T-cell (primary cell): ENCODE measurements around the gene TNKS1BP1. TPM values are rescaled to one million over a fixed set of nuclear protein-coding genes. Genes with fewer than 3 reads are reported as not detected.

Experiments used
- ATAC-seq, 4 experiments: fragments of 200-7000 bp in 3 of 4; fragments of 150-1000 bp in 1 of 4; cut with Tn5 transposase; replicated peaks in 1 of 4; 1 replicate in 3 of 4; 2 replicates in 1 of 4; pipeline ENCODE4 v1.10.0; 2021; ENCODE audit warnings: moderate library complexity in 3 of 4, mild to moderate bottlenecking in 2 of 4, moderate number of reproducible peaks in 1 of 4
- CTCF ChIA-PET, 2 donors: fragments of 300-600 bp; sonication (Branson Sonifier 250); formaldehyde crosslinking; loops; one replicate each; lab custom pipeline; 2022; ENCODE audit warnings: antibody characterized with exemption in 2 of 2; lab: Charles Lee
- POLR2A ChIA-PET, 2 donors: fragments of 300-600 bp; sonication (Branson Sonifier 250); formaldehyde crosslinking; loops; one replicate each; lab custom pipeline; 2022; ENCODE audit warnings: antibody characterized with exemption in 2 of 2; lab: Charles Lee
- DNase-seq, 35 experiments: peaks; one replicate each; pipeline versions ENCODE4 v3.0.0 to v3.0.0-alpha.2; 2013 to 2023
- H3K27ac ChIP-seq: one replicate; pipeline ENCODE4 v1.5.1; 2013; ENCODE audit warnings: low read length
- H3K27me3 ChIP-seq, 2 experiments: replicated peaks in 1 of 2; 1 replicate in 1 of 2; 2 replicates in 1 of 2; pipeline versions ENCODE4 v1.6.1 to v1.7.0; 2013; ENCODE audit warnings: low read length in 1 of 2, mixed read lengths in 1 of 2; ENCODE audit not compliant: control insufficient read depth in 2 of 2, insufficient read depth in 2 of 2; ENCODE audit errors: extremely low read depth in 1 of 2
- H3K36me3 ChIP-seq, 2 donors: 1 replicate in 1 of 2; 2 replicates in 1 of 2; pipeline versions ENCODE4 v1.6.1 to v1.7.0; 2013; ENCODE audit warnings: low read length in 1 of 2; ENCODE audit not compliant: control insufficient read depth in 2 of 2, insufficient read depth in 1 of 2; ENCODE audit errors: extremely low read depth in 1 of 2
- H3K4me1 ChIP-seq, 2 experiments: 1 replicate in 1 of 2; 2 replicates in 1 of 2; pipeline versions ENCODE4 v1.6.1 to v1.7.0; 2013; ENCODE audit warnings: low read length in 2 of 2, mixed read lengths in 1 of 2; ENCODE audit not compliant: insufficient read depth in 2 of 2, control insufficient read depth in 1 of 2; ENCODE audit errors: extremely low read depth in 1 of 2
- H3K4me3 ChIP-seq, 2 donors: 1 replicate in 1 of 2; 2 replicates in 1 of 2; pipeline versions ENCODE4 v1.5.1 to v1.7.0; 2013; ENCODE audit warnings: mild to moderate bottlenecking in 2 of 2, low read length in 1 of 2, moderate library complexity in 1 of 2; ENCODE audit not compliant: control insufficient read depth in 1 of 2; ENCODE audit errors: extremely low read depth in 1 of 2
- H3K9me3 ChIP-seq: 2 replicates; pipeline ENCODE4 v1.7.0; 2013
- H3K27ac Mint-ChIP-seq, 2 donors: one replicate each; pipeline ENCODE4 v1.8.0; 2020 to 2021; ENCODE audit warnings: mild to moderate bottlenecking in 2 of 2, mixed read lengths in 2 of 2
- H3K27me3 Mint-ChIP-seq, 2 donors: one replicate each; pipeline ENCODE4 v1.8.0; 2021 to 2022; ENCODE audit warnings: mixed read lengths in 2 of 2
- H3K36me3 Mint-ChIP-seq: one replicate; pipeline ENCODE4 v1.8.0; 2021; ENCODE audit warnings: mixed read lengths
- H3K4me1 Mint-ChIP-seq, 3 donors: one replicate each; pipeline ENCODE4 v1.8.0; 2020 to 2022; ENCODE audit warnings: mixed read lengths in 3 of 3, mild to moderate bottlenecking in 1 of 3
- H3K4me3 Mint-ChIP-seq, 3 donors: one replicate each; pipeline ENCODE4 v1.8.0; 2020 to 2022; ENCODE audit warnings: mild to moderate bottlenecking in 3 of 3, mixed read lengths in 3 of 3, moderate library complexity in 3 of 3
- H3K9me3 Mint-ChIP-seq, 3 donors: one replicate each; pipeline ENCODE4 v1.8.0; 2020 to 2022; ENCODE audit warnings: mixed read lengths in 3 of 3
- WGBS: methylation state at CpG from one replicate; pipeline ENCODE4 v1.1.5; 2013; ENCODE audit warnings: missing lambda C conversion rate; ENCODE audit not compliant: insufficient coverage; 5-methylcytosine and 5-hydroxymethylcytosine counted together
- total RNA-seq, 35 experiments: library from RNA in 6 of 35; stranded (reverse) in 6 of 35; fragments of 120-200 nt in 1 of 35; gene quantifications; one replicate each; pipeline versions ENCODE4 v1.2.1 to v1.2.4 and lab custom pipeline; 2013 to 2026

Gene TNKS1BP1
- total RNA-seq, 5 donors from 2014 or later (not counting 1 experiment from before 2014, with no cell fraction given), result 13.9 to 22.9 (median 18.9) TPM

DNA sequence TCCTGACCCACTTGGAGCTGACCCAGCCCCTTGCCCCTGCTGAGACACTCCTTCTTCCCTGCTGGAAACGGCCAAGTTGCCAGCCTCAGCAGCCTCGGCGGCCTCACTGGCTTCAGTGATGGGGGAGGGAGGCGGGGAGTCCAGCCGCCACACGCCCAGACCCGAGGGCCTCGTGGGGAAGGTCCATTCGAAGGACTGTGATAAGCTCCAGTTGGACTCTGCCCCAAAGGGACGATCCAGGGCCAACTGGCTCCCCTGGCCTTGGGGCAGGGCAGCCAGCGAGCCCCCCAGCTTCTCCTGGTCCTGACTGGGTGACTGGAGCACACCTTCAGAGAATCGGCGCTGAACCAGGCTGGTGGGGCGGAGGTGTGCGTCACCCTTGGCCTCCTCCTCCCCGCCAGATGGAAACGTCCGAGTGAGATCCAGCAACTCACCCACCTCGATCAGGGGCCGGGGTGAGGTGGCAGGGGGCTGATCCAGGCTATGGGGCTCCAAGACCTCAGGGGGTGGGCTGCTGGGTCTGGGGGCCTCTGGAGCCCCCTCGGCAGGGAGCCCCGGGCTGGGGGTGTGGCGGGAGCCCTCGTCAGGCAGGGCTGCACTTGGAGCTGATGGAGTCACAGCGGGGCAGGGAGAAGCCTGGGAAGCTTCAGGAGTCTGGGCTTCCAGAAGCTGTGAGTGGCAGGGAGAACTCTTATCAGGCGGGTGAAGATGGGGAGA, 11.5 kb downstream of the TNKS1BP1 start:
- Mint-ChIP-seq H3K4me1 (peaks cover 6 to 14% (median 14%) of the 10 kb centered on the region in 3 donors), H3K27ac (no peak overlapping the region), H3K27me3 (no peaks in the 10 kb centered on the region), H3K9me3 (no peaks in the 10 kb centered on the region), H3K4me3 (no peak overlapping the region), H3K36me3 (peaks cover 7% of the 10 kb centered on the region)
- peaks cover 3 to 4% of the 10 kb centered on the region in 2 donors for H3K36me3 ChIP-seq
- H3K27ac ChIP-seq, result no peak overlapping the region
- H3K4me3 ChIP-seq, result no peak overlapping the region
- ChIA-PET POLR2A (no interaction called here), CTCF (no interaction called here)
- no peaks in the 10 kb centered on the region for H3K9me3 ChIP-seq
- H3K27me3 ChIP-seq, result peaks cover 0 to 3% of the 10 kb centered on the region in 2 experiments
- ATAC-seq, result no peak
- peaks cover 0 to 24% of the 10 kb centered on the region in 2 experiments for H3K4me1 ChIP-seq
- 91% methylated on average over 21 of the region's 26 CpGs for WGBS
- DNase-seq, result no peak

DNA sequence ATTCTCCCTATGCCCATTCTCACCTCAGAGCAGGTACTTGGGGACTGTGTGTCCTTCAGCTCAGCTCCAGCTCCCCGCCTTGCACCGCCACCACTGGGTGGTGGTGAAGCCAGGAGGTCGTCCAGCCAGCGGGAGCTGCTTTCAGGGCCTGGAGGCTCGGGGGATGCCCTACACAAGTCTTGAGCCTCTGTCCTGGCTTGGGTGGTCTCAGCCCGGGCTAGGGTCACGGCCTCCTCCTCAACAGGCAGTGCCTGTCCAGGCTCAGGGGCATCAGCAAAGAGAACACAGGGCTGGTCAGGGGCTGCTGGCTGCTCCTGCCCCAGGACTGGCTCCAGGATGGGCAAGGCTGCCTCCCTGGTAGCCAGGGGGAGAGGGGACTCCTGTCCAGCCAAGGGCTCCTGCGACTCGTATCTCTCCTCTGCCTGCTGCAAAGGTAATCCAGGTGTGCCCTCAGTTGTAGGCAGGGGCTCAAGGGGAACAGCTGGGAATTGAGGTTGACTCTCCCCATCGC, 12.2 kb downstream of the TNKS1BP1 start:
- Mint-ChIP-seq H3K27ac (no peak overlapping the region), H3K4me3 (peak overlapping the region in 1 of 3 donors; percentile 60), H3K9me3 (no peaks in the 10 kb centered on the region), H3K27me3 (no peaks in the 10 kb centered on the region), H3K4me1 (peaks cover 8 to 14% (median 14%) of the 10 kb centered on the region in 3 donors), H3K36me3 (peaks cover 7% of the 10 kb centered on the region)
- 93% methylated on average over 10 of the region's 10 CpGs for WGBS
- Histone ChIP-seq H3K27me3 (peaks cover 0 to 3% of the 10 kb centered on the region in 2 experiments), H3K4me1 (peaks cover 0 to 24% of the 10 kb centered on the region in 2 experiments), H3K27ac (no peak overlapping the region), H3K4me3 (no peak overlapping the region), H3K36me3 (peaks cover 3 to 4% of the 10 kb centered on the region in 2 donors), H3K9me3 (no peaks in the 10 kb centered on the region)
- DNase-seq, result no peak
- POLR2A ChIA-PET, result interaction anchor here in 1 of 2 donors (0.7 kb wide), 1 partner anchor 11 kb away, joined by 4 read pairs; no protein-coding TSS in a partner anchor
- CTCF ChIA-PET, result interaction anchor here in 1 of 2 donors (0.5 kb wide), 1 partner anchor 144 kb away, joined by 3 read pairs; no protein-coding TSS in a partner anchor
- no peak for ATAC-seq

DNA sequence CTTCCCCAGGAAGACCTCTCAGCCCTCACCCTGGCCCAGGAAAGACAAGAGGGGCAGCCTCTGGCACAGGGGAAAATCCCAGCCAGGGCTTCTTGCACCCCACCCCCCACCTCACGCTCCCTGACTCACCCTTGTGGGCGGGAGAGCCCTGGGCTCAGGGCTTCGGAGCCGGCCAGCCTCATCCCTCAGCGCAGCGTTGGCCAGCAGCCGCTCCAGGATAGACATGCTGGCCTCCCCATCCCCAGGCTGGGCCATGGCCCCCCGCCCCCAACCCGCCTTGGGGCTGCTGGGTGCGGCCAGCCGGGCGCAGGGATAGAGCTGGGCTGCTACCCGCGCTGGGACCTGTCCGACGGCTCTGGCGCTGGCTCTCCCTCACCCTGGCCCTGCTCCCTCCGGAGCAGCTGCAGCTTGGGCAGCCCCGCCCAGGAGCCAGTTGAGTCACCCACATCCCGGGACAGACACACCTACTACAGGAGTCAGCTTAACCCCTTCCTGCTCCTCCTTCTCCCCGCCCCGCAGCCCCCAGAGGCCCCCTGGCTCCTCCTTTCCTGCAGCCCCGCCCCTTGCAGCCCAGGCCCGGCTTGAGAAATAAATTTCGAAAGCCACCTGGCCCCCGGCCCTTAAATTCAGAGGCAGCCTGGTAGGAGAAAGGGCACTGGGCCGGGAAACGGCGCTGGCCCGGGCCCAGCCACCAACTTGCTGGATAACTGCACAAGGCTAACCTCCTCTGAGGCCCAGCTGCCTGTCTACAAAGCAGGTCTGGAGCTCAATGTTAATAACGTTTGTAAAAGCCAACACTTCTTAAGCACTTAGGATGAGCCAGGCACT, 13.4 kb downstream of the TNKS1BP1 start:
- peaks cover under 1 to 4% of the 10 kb centered on the region in 2 donors for H3K36me3 ChIP-seq

DNA sequence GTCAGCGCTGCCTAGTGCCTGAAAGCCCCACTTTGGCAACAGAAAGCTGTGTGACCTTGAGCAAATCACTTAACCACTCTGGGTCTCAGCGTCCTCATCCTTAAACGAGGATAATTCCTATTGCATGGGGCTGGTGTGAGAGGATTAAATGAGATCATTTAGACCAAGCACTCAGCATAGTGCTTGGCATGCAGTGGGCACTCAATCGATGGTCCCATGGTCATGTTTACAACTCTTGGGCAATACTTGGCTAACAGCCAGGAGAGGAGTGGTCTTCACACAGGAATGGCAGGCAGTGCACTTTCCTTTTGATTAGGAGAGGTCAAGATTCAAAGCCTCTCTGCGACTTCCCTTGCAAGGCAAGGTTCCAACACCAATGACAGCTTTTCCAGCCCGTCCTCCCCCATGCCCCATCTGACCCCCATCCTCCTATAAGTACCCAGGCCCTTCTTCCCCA, 14.1 kb downstream of the TNKS1BP1 start:
- H3K9me3 ChIP-seq, result no peaks in the 10 kb centered on the region
- peaks cover 0 to 4% of the 10 kb centered on the region in 2 donors for H3K36me3 ChIP-seq
- peaks cover 14% of the 10 kb centered on the region in 3 donors for H3K4me1 Mint-ChIP-seq
- no peak overlapping the region for H3K4me3 ChIP-seq
- H3K27ac ChIP-seq, result no peak overlapping the region
- WGBS, result 90% methylated on average over 5 of the region's 6 CpGs
- ATAC-seq (no peak), DNase-seq (no peak)
- H3K27me3 ChIP-seq, result peaks cover 0 to 3% of the 10 kb centered on the region in 2 experiments
- H3K27me3 Mint-ChIP-seq, result no peaks in the 10 kb centered on the region
- peak overlapping the region in 2 of 3 donors; percentile 28 to 60 for H3K4me3 Mint-ChIP-seq
- H3K4me1 ChIP-seq, result peaks cover 0 to 23% of the 10 kb centered on the region in 2 experiments
- H3K9me3 Mint-ChIP-seq, result no peaks in the 10 kb centered on the region
- no peak overlapping the region for H3K27ac Mint-ChIP-seq
- H3K36me3 Mint-ChIP-seq, result peaks cover 7% of the 10 kb centered on the region
- CTCF ChIA-PET, result no interaction called here
- POLR2A ChIA-PET, result no interaction called here

More for the DNA sequence above, 13.4 kb downstream of the TNKS1BP1 start:
- no peaks in the 10 kb centered on the region for H3K9me3 Mint-ChIP-seq
- CTCF ChIA-PET, result interaction anchor here in 1 of 2 donors (0.6 kb wide), 1 partner anchor 38 kb away, joined by 4 read pairs; no protein-coding TSS in a partner anchor
- WGBS, result 4% methylated on average over 28 of the region's 31 CpGs
- peaks cover 0 to 3% of the 10 kb centered on the region in 2 experiments for H3K27me3 ChIP-seq
- POLR2A ChIA-PET, result no interaction called here
- no peak overlapping the region for H3K27ac ChIP-seq
- peak overlapping the region; percentile 43 to 60 (median 46) for H3K4me3 Mint-ChIP-seq
- H3K4me1 ChIP-seq, result peaks cover 0 to 24% of the 10 kb centered on the region in 2 experiments
- no peaks in the 10 kb centered on the region for H3K27me3 Mint-ChIP-seq
- H3K9me3 ChIP-seq, result no peaks in the 10 kb centered on the region
- H3K36me3 Mint-ChIP-seq, result peaks cover 7% of the 10 kb centered on the region
- peaks cover 14% of the 10 kb centered on the region in 3 donors for H3K4me1 Mint-ChIP-seq
- ATAC-seq (peak; percentile 75 to 85 (median 80)), DNase-seq (peak in 14 of 35 experiments; percentile 12 to 51 (median 26))
- peak overlapping the region; percentile 15 to 25 for H3K4me3 ChIP-seq
- peak overlapping the region in 1 of 2 donors; percentile 28 for H3K27ac Mint-ChIP-seq

DNA sequence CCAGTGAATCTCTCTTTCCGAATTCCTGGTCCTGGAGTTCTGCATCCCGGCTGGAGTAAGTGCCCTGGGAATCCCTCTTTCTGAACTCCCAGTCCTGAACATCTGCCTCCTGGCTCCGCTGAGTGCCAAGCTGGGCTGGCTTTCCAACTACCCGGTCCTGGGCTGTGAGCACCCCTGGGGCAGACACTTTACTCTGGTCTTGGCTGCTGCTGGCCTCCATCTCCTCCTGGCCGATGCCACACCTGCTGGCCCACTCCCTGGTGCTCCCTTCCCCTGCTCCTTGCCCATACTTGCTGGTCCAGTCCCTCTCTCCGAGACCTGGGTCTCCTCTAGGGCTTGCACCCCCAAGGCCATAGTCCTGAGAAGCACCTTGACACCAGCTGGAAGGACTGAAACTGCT, 14.7 kb downstream of the TNKS1BP1 start:
- CTCF ChIA-PET, result no interaction called here
- Histone ChIP-seq H3K36me3 (peaks cover 0 to 4% of the 10 kb centered on the region in 2 donors), H3K4me1 (peaks cover 0 to 18% of the 10 kb centered on the region in 2 experiments), H3K4me3 (no peak overlapping the region), H3K27ac (no peak overlapping the region), H3K9me3 (no peaks in the 10 kb centered on the region), H3K27me3 (peaks cover 0 to 3% of the 10 kb centered on the region in 2 experiments)
- no peak for ATAC-seq
- peak overlapping the region in 1 of 3 donors; percentile 60 for H3K4me3 Mint-ChIP-seq
- H3K4me1 Mint-ChIP-seq, result peaks cover 14% of the 10 kb centered on the region in 3 donors
- H3K27ac Mint-ChIP-seq, result no peak overlapping the region
- POLR2A ChIA-PET, result no interaction called here
- H3K9me3 Mint-ChIP-seq, result no peaks in the 10 kb centered on the region
- peaks cover 7% of the 10 kb centered on the region for H3K36me3 Mint-ChIP-seq
- DNase-seq, result no peak
- H3K27me3 Mint-ChIP-seq, result no peaks in the 10 kb centered on the region
- WGBS, result 97% methylated on average over 6 of the region's 6 CpGs
